HEK293 (cell line): Measurements from ENCODE around the gene ZGLP1.

Source experiments
- CTCF ChIA-PET: fragments of 350-600 bp; formaldehyde crosslinking; extraction: SDS; loops from one replicate; lab custom pipeline; 2021; ENCODE audit warnings: antibody characterized with exemption; lab: Yijun Ruan, JAX
- POLR2A ChIA-PET: fragments of 300-600 bp; formaldehyde crosslinking; extraction: SDS; loops from one replicate; lab custom pipeline; 2020; ENCODE audit warnings: antibody characterized with exemption, inconsistent platforms; lab: Yijun Ruan, JAX
- H3K27ac ChIP-seq: fragments of 200-500 bp; sonication (Bioruptor generic); 2 replicates; pipeline ENCODE4 v1.5.1; 2014; ENCODE audit warnings: low read depth, low read length, control low read depth, inconsistent platforms; ENCODE audit errors: extremely low read depth
- H3K36me3 ChIP-seq, 2 experiments: fragments of 200-500 bp in 1 of 2; sonication (Bioruptor generic) in 1 of 2; 1 replicate in 1 of 2; 2 replicates in 1 of 2; pipeline ENCODE4 v1.5.1; 2014 to 2017; ENCODE audit warnings: inconsistent platforms in 2 of 2, low read length in 2 of 2; ENCODE audit not compliant: control insufficient read depth in 2 of 2, insufficient read depth in 1 of 2
- H3K4me1 ChIP-seq: fragments of 200-500 bp; sonication (Bioruptor generic); 2 replicates; pipeline ENCODE4 v1.5.1; 2014; ENCODE audit warnings: mild to moderate bottlenecking, low read length, inconsistent platforms; ENCODE audit not compliant: control insufficient read depth, insufficient read depth
- H3K4me3 ChIP-seq: 2 replicates; pipeline ENCODE4 v1.5.1; 2011; ENCODE audit warnings: low read depth, mild to moderate bottlenecking, control low read depth, low read length, moderate library complexity
- H3K9me3 ChIP-seq: fragments of 200-500 bp; sonication (Bioruptor generic); 2 replicates; pipeline ENCODE4 v1.5.1; 2014; ENCODE audit warnings: low read depth, low read length, inconsistent platforms; ENCODE audit not compliant: control insufficient read depth, insufficient read depth
- BCL6B ChIP-seq: fragments of 450-650 bp; formaldehyde crosslinking; IDR thresholded peaks from 2 replicates; pipeline ENCODE4 v1.5.1; 2017; ENCODE audit warnings: missing biosample characterization, missing genetic modification characterization
- GLIS1 ChIP-seq: fragments of 450-650 bp; formaldehyde crosslinking; IDR thresholded peaks from 2 replicates; pipeline ENCODE4 v1.5.1; 2016; ENCODE audit warnings: missing biosample characterization, missing genetic modification characterization
- IKZF3 ChIP-seq: fragments of 450-650 bp; IDR thresholded peaks from 2 replicates; pipeline ENCODE4 v1.5.0; 2018; ENCODE audit warnings: missing biosample characterization, mild to moderate bottlenecking, missing genetic modification characterization, moderate library complexity
- KLF8 ChIP-seq: fragments of 450-650 bp; formaldehyde crosslinking; IDR thresholded peaks from 2 replicates; pipeline ENCODE4 v1.5.1; 2016; ENCODE audit warnings: missing biosample characterization, missing genetic modification characterization
- SCRT1 ChIP-seq: fragments of 450-650 bp; formaldehyde crosslinking; IDR thresholded peaks from 2 replicates; pipeline ENCODE4 v1.5.1; 2016; ENCODE audit warnings: missing biosample characterization, missing genetic modification characterization, borderline replicate concordance
- SP2 ChIP-seq: fragments of 450-650 bp; formaldehyde crosslinking; IDR thresholded peaks from 2 replicates; pipeline ENCODE4 v1.5.1; 2016; ENCODE audit warnings: missing biosample characterization, missing genetic modification characterization
- ZBTB10 ChIP-seq: fragments of 450-650 bp; formaldehyde crosslinking; IDR thresholded peaks from 2 replicates; pipeline ENCODE4 v1.5.1; 2016; ENCODE audit warnings: missing biosample characterization, missing genetic modification characterization
- ZBTB17 ChIP-seq: fragments of 450-650 bp; formaldehyde crosslinking; IDR thresholded peaks from 2 replicates; pipeline ENCODE4 v1.5.1; 2016; ENCODE audit warnings: missing biosample characterization, missing genetic modification characterization
- ZBTB44 ChIP-seq: fragments of 450-650 bp; IDR thresholded peaks from 2 replicates; pipeline ENCODE4 v1.5.1; 2018; ENCODE audit warnings: missing biosample characterization, mild to moderate bottlenecking, missing genetic modification characterization
- ZBTB48 ChIP-seq: fragments of 450-650 bp; formaldehyde crosslinking; IDR thresholded peaks from 2 replicates; pipeline ENCODE4 v1.5.1; 2016; ENCODE audit warnings: missing biosample characterization, missing genetic modification characterization
- ZBTB6 ChIP-seq: fragments of 450-650 bp; formaldehyde crosslinking; IDR thresholded peaks from 2 replicates; pipeline ENCODE4 v1.5.1; 2017; ENCODE audit warnings: missing biosample characterization, missing genetic modification characterization
- ZBTB7A ChIP-seq: fragments of 450-650 bp; formaldehyde crosslinking; IDR thresholded peaks from 2 replicates; pipeline ENCODE4 v1.5.1; 2016; ENCODE audit warnings: low read depth, missing biosample characterization, missing genetic modification characterization
- ZIC2 ChIP-seq: fragments of 450-650 bp; formaldehyde crosslinking; IDR thresholded peaks from 2 replicates; pipeline ENCODE4 v1.5.1; 2016; ENCODE audit warnings: missing biosample characterization, missing genetic modification characterization
- ZNF175 ChIP-seq: fragments of 450-650 bp; formaldehyde crosslinking; IDR thresholded peaks from 2 replicates; pipeline ENCODE4 v1.5.1; 2016; ENCODE audit warnings: missing biosample characterization, missing genetic modification characterization
- ZNF2 ChIP-seq: fragments of 450-650 bp; formaldehyde crosslinking; IDR thresholded peaks from 2 replicates; pipeline ENCODE4 v1.5.1; 2016; ENCODE audit warnings: missing biosample characterization, missing genetic modification characterization
- ZNF248 ChIP-seq: fragments of 450-650 bp; formaldehyde crosslinking; IDR thresholded peaks from 2 replicates; pipeline ENCODE4 v1.5.1; 2017; ENCODE audit warnings: missing biosample characterization, missing genetic modification characterization
- ZNF37A ChIP-seq: fragments of 450-650 bp; IDR thresholded peaks from 2 replicates; pipeline ENCODE4 v1.5.1; 2018; ENCODE audit warnings: missing biosample characterization, missing genetic modification characterization
- ZNF391 ChIP-seq: fragments of 450-650 bp; formaldehyde crosslinking; IDR thresholded peaks from 2 replicates; pipeline ENCODE4 v1.5.1; 2016; ENCODE audit warnings: low read depth, missing biosample characterization, missing genetic modification characterization, borderline replicate concordance
- ZNF433 ChIP-seq: fragments of 450-650 bp; formaldehyde crosslinking; IDR thresholded peaks from 2 replicates; pipeline ENCODE4 v1.5.1; 2016; ENCODE audit warnings: missing biosample characterization, missing genetic modification characterization, low read depth
- ZNF473 ChIP-seq: fragments of 450-650 bp; formaldehyde crosslinking; IDR thresholded peaks from 2 replicates; pipeline ENCODE4 v1.5.1; 2017; ENCODE audit warnings: missing biosample characterization, missing genetic modification characterization
- ZNF561 ChIP-seq: fragments of 450-650 bp; IDR thresholded peaks from 2 replicates; pipeline ENCODE4 v1.5.1; 2018; ENCODE audit warnings: missing biosample characterization, missing genetic modification characterization, borderline replicate concordance
- ZNF629 ChIP-seq: fragments of 450-650 bp; formaldehyde crosslinking; IDR thresholded peaks from 2 replicates; pipeline ENCODE4 v1.5.1; 2017; ENCODE audit warnings: missing biosample characterization, missing genetic modification characterization
- ZNF677 ChIP-seq: fragments of 450-650 bp; IDR thresholded peaks from 2 replicates; pipeline ENCODE4 v1.5.0; 2018; ENCODE audit warnings: missing biosample characterization, mild to moderate bottlenecking, missing genetic modification characterization, moderate library complexity
- ZNF707 ChIP-seq: fragments of 450-650 bp; formaldehyde crosslinking; IDR thresholded peaks from 2 replicates; pipeline ENCODE4 v1.5.1; 2016; ENCODE audit warnings: missing biosample characterization, missing genetic modification characterization
- ZNF76 ChIP-seq: fragments of 450-650 bp; formaldehyde crosslinking; IDR thresholded peaks from 2 replicates; pipeline ENCODE4; 2016; ENCODE audit warnings: low read depth, missing biosample characterization, missing genetic modification characterization, borderline replicate concordance
- ZNF777 ChIP-seq: fragments of 450-650 bp; formaldehyde crosslinking; IDR thresholded peaks from 2 replicates; pipeline ENCODE4 v1.5.1; 2017; ENCODE audit warnings: missing biosample characterization, missing genetic modification characterization, borderline replicate concordance
- ZSCAN18 ChIP-seq: fragments of 450-650 bp; formaldehyde crosslinking; IDR thresholded peaks from 2 replicates; pipeline ENCODE4 v1.5.1; 2016; ENCODE audit warnings: missing biosample characterization, missing genetic modification characterization
- ZXDB ChIP-seq: fragments of 450-650 bp; formaldehyde crosslinking; IDR thresholded peaks from 2 replicates; pipeline ENCODE4 v1.5.1; 2016; ENCODE audit warnings: missing biosample characterization, missing genetic modification characterization

The ZGLP1 gene

GRCh38 chr19:10290357-10290875, 19.2 kb downstream of the ZGLP1 start (continued):
- TF ChIP-seq ZBTB6 (tag by site-specific recombination) = 0 out of 2 replicates have a peak, but pooled peaks have one; percentile 20
- TF ChIP-seq ZNF473 (tag by site-specific recombination) = no peak
- no peak for TF ChIP-seq ZNF37A (tag by site-specific recombination)
- TF ChIP-seq GLIS1 (tag by site-specific recombination) = no peak
- TF ChIP-seq ZNF777 = 0 out of 2 replicates have a peak, but pooled peaks have one; percentile 12
- TF ChIP-seq ZBTB7A (tag by site-specific recombination) = peak; percentile 14; the same call in 1 of the 2 replicates
- TF ChIP-seq ZNF76 (tag by site-specific recombination) = peak; percentile 88
- 0 out of 2 replicates have a peak, but pooled peaks have one; percentile 10 for TF ChIP-seq ZNF629 (tag by site-specific recombination)
- TF ChIP-seq IKZF3 = peak; percentile 22; the same call in 1 of the 2 replicates
- TF ChIP-seq ZNF175 (tag by site-specific recombination) = no peak
- no peak for TF ChIP-seq ZNF677 (tag by site-specific recombination)

GRCh38 chr19:10289836-10290356, 19.7 kb downstream of the ZGLP1 start, which contains the start of gene ICAM5:
TSS of gene ICAM5 (plus strand) at chr19:10289952. CDS start at chr19:10290044, 92 bp downstream.
- H3K9me3 ChIP-seq = no peaks in the 10 kb centered on the region
- peak within 1 kb of the TSS; percentile 41 for H3K4me3 ChIP-seq
- no peak within 1 kb of the TSS; the same call in 1 of the 2 replicates for H3K27ac ChIP-seq
- CTCF ChIA-PET = interaction anchor here (0.6 to 3.2 kb wide), 12 partner anchors 9 to 261 kb away, joined by 3 to 13 read pairs (median 4); partner anchors contain the start of gene ICAM1
- POLR2A ChIA-PET = interaction anchor here (0.7 to 1.7 kb wide), 15 partner anchors 11 to 128 kb away, joined by 3 to 21 read pairs (median 4); partner anchors contain the start of genes ICAM1, RAVER1 and TYK2
- peaks cover 0 to 5% of the 10 kb centered on the region in 2 experiments; a peak in 1 of 3 replicates for H3K36me3 ChIP-seq
- peaks cover 4% of the 10 kb centered on the region; the same call in 1 of the 2 replicates for H3K4me1 ChIP-seq
- TF ChIP-seq ZXDB (tag by site-specific recombination) = 0 out of 2 replicates have a peak, but pooled peaks have one; percentile 11
- no peak for TF ChIP-seq SCRT1 (tag by site-specific recombination)
- TF ChIP-seq ZBTB44 = no peak
- peak; percentile 51; the same call in 1 of the 2 replicates for TF ChIP-seq ZIC2
- peak; percentile 26; the same call in 1 of the 2 replicates for TF ChIP-seq SP2 (tag by site-specific recombination)
- no peak for TF ChIP-seq ZNF433 (tag by site-specific recombination)
- TF ChIP-seq BCL6B (tag by site-specific recombination) = no peak
- TF ChIP-seq ZNF561 (tag by site-specific recombination) = 0 out of 2 replicates have a peak, but pooled peaks have one; percentile 16
- no peak for TF ChIP-seq ZBTB10 (tag by site-specific recombination)
- peak; percentile 96; the same call in 1 of the 2 replicates for TF ChIP-seq ZBTB48 (tag by site-specific recombination)
- TF ChIP-seq ZNF707 (tag by site-specific recombination) = no peak
- no peak for TF ChIP-seq ZNF391 (tag by site-specific recombination)
- 0 out of 2 replicates have a peak, but pooled peaks have one; percentile 68 for TF ChIP-seq ZBTB17 (tag by site-specific recombination)
- no peak for TF ChIP-seq ZSCAN18 (tag by site-specific recombination)
- peak; percentile 67; the same call in 1 of the 2 replicates for TF ChIP-seq KLF8 (tag by site-specific recombination)
- TF ChIP-seq ZNF2 (tag by site-specific recombination) = 0 out of 2 replicates have a peak, but pooled peaks have one; percentile 32
- no peak for TF ChIP-seq ZNF248 (tag by site-specific recombination)
